Parietal lobe (tissue), 1 donor: Measurements from ENCODE around the gene HNRNPH3. TPM values are rescaled to one million over a fixed set of nuclear protein-coding genes. Genes with fewer than 3 reads are reported as not detected.

ENCODE experiments used
- total RNA-seq: library from RNA; depleted of rRNA; stranded (reverse); fragments of >200 nt; gene quantifications from one replicate; pipeline ENCODE4 v1.2.3, GENCODE V29; 2014

The HNRNPH3 gene
- total RNA-seq = 87.3 TPM

DNA sequence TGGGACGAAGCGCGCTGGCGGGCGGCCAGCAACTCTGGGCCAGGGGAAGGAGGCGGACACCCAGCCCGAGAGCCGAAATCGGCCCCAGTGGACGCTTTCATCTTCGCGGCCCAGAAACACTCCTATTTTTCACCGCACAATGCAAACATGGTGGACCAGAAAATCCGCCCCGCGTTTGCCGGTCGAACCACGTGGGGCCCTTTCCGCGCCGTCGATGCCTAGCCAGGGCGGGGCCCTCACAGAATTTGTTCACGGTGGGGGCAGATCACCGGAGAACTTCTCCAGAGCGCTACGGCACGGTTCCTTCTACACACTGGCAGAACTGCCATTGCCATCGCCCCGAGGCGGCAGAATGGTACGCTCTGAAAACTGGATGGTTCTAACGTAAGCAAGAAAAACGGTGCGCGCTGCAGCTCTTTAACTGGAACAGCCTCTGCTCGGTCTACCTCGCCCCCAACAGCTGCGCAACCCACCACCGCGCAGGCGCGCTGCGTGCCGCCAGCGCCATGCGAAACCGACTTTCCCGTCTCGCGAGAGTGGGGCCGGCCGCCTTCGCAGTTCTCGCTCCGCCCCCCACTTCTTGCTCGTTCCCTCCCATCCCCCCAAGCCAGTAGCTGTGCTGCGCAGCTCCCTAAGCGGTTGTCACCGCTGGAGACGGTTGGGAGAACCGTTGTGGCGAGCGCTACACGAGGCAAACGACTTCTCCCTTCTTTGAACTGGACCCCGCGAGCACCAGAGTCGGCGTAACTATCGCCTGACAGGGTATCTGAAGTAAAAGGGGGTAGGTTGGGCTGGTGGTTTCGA, at the start of gene HNRNPH3:
HNRNPH3 (plus strand) TSS at position 610 of the 804 bp plus-strand sequence. CDS start 5,158 bp downstream, outside the sequence.

GRCh38 chr10:68332259-68333057, 594 bp downstream of the HNRNPH3 start, which contains the start of gene PBLD:
Gene PBLD (minus strand): TSS chr10:68332928. CDS start chr10:68306844, 26,084 bp downstream.

Other genes starting within 250 kb of the HNRNPH3 start
- gene MYPN, start 222.6 kb upstream of the HNRNPH3 start, total RNA-seq = not detected
- gene ATOH7, start 100.0 kb upstream of the HNRNPH3 start, total RNA-seq = 0.94 TPM
- 13.5 TPM for gene PBLD, start 864 bp downstream of the HNRNPH3 start, total RNA-seq
- gene RUFY2, start 75.2 kb downstream of the HNRNPH3 start, total RNA-seq = 178 TPM
- gene DNA2, start 139.9 kb downstream of the HNRNPH3 start, total RNA-seq = 26.6 TPM
- gene SLC25A16, start 195.5 kb downstream of the HNRNPH3 start, total RNA-seq = 50.7 TPM
- gene TET1, start 228.3 kb downstream of the HNRNPH3 start, total RNA-seq = 41.3 TPM